ENCODE measurements around the gene ZNF750. TPM values are rescaled to one million over a fixed set of nuclear protein-coding genes. Genes with fewer than 3 reads are reported as not detected.

Gene ZNF750
- total RNA-seq, 3 donors from 2014 or later = not detected

GRCh38 chr17:82851381-82851780 lies 11.6 kb upstream of the ZNF750 start:
- ATAC-seq (no peak), DNase-seq (peak in 1 of 3 donors; percentile 16)
- TF ChIP-seq CTCF (IDR thresholded peaks at IDR 0.05) = no peak
- no peaks in the 10 kb centered on the region for H3K9me3 ChIP-seq
- no peak overlapping the region for H3K4me3 ChIP-seq
- intact Hi-C loops (cut with DNase I, micrococcal nuclease) = no loop called here
- H3K4me1 ChIP-seq (ENCODE audit: low read depth) = no peaks in the 10 kb centered on the region
- no peaks in the 10 kb centered on the region for H3K36me3 ChIP-seq (ENCODE audit: low read depth)

DNA sequence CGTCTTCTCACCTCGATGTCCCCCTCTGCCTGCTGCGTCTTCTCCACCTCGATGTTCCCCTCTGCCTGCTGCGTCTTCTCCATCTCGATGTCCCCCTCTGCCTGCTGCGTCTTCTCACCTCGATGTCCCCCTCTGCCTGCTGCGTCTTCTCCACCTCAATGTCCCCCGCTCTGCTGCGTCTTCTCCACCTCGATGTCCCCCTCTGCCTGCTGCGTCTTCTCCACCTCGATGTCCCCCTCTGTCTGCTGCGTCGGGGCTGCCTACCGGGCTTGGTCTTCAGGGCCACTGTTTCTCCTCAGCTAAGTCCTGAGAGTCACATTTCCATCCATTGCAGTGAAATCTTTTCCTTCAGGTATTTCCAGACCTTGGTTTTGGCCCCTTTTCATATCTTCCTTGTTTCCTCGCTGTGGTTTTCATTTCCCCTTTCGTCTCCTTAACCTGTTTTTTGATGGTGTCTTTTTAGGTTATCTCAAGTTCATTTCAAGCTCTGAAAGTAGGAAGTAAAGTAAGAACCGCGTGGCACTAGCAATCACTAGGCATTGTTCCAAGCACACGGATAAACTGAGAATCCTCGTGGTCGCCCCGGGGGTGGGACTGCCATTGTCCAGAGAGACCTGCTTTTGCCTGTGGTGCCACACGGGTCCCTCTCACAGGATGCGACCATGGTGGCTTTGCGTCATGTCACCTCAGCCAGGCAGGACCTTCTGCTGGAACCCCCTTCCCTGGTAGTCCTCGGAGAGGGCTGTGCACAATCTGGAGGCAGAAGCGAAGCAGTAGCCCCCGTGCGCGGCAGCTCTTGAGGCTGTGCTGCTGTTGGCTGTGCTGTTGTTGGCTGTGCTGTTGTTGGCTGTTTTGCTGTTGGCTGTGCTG lies 9.5 kb upstream of the ZNF750 start:
- peak in 2 of 3 donors; percentile 21 to 38 for DNase-seq
- no peaks in the 10 kb centered on the region for H3K9me3 ChIP-seq
- TF ChIP-seq CTCF (IDR thresholded peaks at IDR 0.05) = no peak
- H3K36me3 ChIP-seq (ENCODE audit: low read depth) = no peaks in the 10 kb centered on the region
- no peak for ATAC-seq
- H3K4me1 ChIP-seq (ENCODE audit: low read depth) = no peaks in the 10 kb centered on the region
- no peak overlapping the region for H3K4me3 ChIP-seq
- intact Hi-C loops (cut with DNase I, micrococcal nuclease) = no loop called here

DNA sequence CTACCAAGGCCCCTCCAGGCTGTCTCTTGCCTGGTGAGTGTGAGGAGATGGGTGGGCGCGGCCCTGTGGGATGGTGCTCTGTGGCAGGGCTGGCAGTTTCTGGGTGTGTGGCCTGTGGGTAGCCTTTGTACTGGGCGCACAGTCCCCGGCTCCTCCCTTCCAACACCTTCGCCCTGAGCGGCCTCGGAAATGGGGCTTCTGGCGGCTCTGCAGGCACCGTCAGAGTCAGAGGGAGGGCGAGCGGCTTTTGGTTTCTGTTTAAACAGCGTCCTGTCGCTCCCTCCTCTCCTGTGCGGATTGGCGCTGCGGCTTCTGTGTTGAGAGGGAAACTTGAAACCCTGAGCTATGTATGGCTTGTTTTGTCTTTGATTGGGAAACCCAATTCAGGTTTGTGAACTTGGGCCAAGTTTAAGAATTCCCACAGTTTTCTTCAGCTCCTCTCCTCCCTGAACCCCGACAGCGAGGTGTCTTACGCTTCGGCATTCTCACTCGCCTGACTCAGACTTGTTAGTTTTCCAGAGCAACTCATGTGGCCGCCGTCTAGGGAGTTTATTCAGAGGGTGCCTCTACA lies 8.3 kb upstream of the ZNF750 start:
- ATAC-seq = peak; percentile 98
- no peaks in the 10 kb centered on the region for H3K36me3 ChIP-seq (ENCODE audit: low read depth)
- peak; percentile 75 to 87 (median 87) for DNase-seq
- intact Hi-C loops (cut with DNase I, micrococcal nuclease) = no loop called here
- no peaks in the 10 kb centered on the region for H3K9me3 ChIP-seq
- H3K4me3 ChIP-seq = no peak overlapping the region
- TF ChIP-seq CTCF (IDR thresholded peaks at IDR 0.05) = no peak
- no peaks in the 10 kb centered on the region for H3K4me1 ChIP-seq (ENCODE audit: low read depth)

DNA sequence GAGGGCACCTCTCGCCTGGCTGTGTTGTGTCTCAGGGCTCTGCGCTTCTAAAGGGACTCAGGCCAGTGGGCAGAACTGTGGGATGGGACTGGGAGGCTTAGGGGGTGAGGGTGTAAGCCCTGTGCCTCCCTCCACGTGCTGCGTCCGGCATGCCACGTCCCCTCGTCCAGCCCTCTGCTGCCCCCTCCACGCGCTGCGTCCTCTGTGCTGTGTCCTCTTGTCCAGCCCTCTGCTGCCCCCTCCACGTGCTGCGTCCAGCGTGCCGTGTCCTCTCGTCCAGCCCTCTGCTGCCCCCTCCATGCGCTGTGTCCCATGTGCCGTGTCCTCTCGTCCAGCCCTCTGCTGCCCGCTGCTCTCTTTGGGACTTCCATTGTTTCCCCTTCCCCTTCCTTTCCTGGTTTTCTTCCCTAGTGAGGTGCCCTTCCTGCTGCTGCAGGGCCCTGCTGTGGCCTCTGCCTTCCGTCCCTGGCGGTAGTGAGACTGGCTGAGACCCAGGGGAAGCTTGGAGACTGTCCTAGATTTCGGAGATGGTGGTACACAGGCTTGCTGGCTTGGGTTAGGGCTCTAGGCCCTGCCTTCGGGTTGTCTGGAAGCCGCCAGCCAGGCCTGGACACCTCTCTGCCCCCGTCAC lies 6.4 kb upstream of the ZNF750 start:
- ATAC-seq (no peak), DNase-seq (peak in 1 of 3 donors; percentile 23)
- H3K36me3 ChIP-seq (ENCODE audit: low read depth) = no peaks in the 10 kb centered on the region
- TF ChIP-seq CTCF (IDR thresholded peaks at IDR 0.05) = no peak
- H3K9me3 ChIP-seq = no peaks in the 10 kb centered on the region
- H3K4me3 ChIP-seq = no peak overlapping the region
- intact Hi-C loops (cut with DNase I, micrococcal nuclease) = no loop called here
- no peaks in the 10 kb centered on the region for H3K4me1 ChIP-seq (ENCODE audit: low read depth)

DNA sequence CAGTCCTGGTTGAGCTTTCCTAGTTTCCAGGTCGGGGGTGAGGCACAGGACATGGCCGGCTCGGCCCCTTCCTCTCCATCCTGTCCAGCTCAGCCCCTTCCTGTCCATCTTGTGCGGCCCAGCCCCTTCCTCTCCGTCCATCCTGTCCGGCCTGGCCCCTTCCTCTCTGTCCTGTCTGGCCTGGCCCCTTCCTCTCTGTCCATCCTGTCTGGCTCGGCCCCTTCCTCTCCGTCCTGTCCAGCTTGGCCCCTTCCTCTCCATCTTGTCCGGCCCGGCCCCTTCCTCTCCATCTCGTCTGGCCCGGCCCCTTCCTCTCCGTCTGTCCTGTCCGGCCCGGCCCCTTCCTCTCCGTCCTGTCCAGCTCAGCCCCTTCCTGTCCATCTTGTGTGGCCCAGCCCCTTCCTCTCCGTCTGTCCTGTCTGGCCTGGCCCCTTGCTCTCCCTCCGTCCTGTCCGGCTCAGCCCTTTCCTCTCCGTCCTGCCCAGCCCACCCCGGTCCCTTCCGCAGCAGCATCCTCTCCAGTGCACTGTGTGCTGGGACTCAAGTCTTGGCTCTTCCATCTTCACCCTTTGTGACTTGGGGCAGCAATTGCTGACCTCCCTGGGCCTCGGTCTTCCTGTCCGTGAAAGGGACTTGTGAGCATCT lies 5.5 kb upstream of the ZNF750 start:
- H3K36me3 ChIP-seq (ENCODE audit: low read depth) = no peaks in the 10 kb centered on the region
- no peak for ATAC-seq
- no peaks in the 10 kb centered on the region for H3K9me3 ChIP-seq
- no peak overlapping the region for H3K4me3 ChIP-seq
- peak in 1 of 3 donors; percentile 35 for DNase-seq
- no peaks in the 10 kb centered on the region for H3K4me1 ChIP-seq (ENCODE audit: low read depth)
- intact Hi-C loops (cut with DNase I, micrococcal nuclease) = no loop called here
- no peak for TF ChIP-seq CTCF (IDR thresholded peaks at IDR 0.05)

Data from mucosa of descending colon (tissue), 3 donors.